GM21825 (cell line): ENCODE measurements around the gene MAML3.

Source experiments
- ATAC-seq: cut with Tn5 transposase; IDR thresholded peaks from one replicate; pipeline ENCODE4 v1.9.1; 2021; ENCODE audit warnings: mild to moderate bottlenecking, moderate library complexity; ENCODE audit not compliant: unreplicated experiment

The MAML3 gene

DNA sequence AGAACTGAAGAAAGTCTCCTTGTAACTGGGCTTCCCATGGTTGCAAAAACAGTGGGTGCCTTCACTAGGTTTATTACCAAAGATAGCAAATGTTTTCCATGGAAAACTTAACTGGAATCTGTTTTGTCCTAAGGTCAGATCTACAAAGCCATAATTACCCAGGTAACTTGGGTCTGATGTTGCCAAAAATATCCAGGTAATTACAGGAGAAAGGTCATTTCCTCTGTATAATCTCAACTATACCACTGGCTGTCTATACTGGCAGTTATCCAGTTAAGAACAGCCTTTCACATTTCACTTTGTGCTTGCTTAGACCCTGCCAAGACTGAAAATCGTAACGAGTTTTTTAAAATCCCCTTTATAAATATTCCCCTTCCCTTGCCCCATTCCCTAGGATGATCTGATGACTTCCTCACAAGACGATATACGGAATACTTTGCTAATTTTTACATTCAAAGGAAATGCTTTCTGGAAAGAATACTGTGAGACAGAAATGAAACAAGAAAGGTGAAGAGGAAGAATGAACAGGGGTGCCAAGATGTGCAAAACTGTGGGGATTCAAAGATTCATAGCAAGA is 105.5 kb downstream of the MAML3 start:
- no peak for ATAC-seq

DNA sequence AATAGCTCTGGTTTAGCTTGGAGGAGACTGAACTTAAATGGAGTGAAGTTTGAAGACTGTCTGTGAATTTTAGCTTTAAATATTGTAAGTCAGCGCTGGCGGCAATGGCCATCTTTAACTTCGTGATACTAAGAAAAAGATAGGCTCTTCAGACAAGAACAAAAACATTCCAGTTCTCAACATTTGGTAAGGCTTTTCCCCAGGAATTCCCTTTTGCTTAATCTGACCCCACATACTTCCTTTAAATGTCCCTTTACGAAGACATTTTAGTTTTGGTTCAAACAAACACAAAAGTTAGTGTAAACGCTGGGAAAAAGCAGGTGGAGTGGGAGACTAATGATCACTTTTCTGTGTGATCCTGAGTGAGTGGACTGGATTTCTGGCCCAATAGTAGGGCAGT is 106.2 kb downstream of the MAML3 start:
- no peak for ATAC-seq

DNA sequence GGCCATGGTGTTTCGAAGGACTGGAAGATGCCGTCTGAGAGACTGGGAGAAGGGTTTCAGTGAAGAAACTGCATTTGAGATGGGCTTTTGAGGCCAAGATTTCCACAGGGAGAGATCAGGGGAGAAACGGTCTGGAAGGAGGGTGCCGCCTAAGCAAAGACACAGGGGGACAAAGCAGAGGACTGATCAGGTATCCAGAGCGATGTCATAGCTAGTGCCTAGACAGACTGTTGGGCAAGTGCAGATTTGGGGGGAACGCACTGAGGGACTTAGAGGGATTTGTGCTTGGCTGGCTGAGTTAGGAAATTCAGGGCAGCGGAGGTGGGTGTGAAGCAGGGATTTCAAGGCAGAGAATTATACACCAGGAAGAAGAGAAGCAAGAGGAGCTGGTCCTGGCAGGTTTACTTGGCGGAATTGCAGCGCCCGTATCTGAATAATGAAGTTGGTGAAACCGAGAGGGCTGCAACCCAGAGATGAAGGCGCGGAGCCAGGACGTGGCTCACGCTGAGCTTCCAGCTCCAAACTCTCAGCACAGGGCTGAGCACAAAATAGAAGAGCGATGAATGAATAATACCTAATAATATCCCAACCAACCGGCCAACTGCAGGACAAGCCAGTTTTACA is 106.9 kb downstream of the MAML3 start:
- ATAC-seq = no peak

DNA sequence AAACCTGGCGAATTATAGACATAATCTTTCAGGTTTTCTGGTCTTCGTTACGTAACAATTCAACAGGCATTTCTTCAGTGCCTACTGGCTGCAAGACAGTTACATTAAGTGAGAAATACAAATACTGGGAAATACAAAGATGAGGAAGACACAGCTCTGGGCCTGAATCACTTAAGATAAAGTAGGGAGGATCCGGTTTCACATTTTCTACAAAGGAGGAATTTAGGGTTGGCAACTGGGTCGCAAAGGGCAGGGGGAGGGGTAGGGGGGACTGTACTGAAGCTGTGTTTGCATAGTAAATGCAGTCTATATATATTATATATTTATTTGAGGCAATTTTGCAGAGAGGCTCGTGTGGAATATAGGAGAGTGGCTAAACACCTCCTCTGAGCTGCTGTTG is 107.4 kb downstream of the MAML3 start:
- ATAC-seq = no peak

DNA sequence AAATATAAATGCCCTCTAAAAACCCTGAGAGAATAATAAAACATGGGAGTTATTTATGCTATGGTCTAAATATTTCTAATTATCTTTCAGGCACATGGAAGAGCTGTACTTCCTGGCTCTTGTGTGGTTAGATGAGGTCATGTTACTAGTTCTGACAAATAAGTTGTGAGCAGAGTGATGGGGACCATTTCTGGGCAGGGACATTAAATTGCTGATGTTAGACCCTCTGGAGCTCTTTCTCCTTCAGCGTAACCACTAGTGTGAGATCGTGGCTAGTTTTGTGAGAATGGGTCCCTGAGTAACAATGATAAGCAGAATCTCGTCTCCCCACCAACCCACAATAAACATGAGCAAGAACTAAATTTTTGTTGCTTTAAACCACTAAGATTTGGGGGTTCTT is 108.0 kb downstream of the MAML3 start:
- ATAC-seq = no peak

DNA sequence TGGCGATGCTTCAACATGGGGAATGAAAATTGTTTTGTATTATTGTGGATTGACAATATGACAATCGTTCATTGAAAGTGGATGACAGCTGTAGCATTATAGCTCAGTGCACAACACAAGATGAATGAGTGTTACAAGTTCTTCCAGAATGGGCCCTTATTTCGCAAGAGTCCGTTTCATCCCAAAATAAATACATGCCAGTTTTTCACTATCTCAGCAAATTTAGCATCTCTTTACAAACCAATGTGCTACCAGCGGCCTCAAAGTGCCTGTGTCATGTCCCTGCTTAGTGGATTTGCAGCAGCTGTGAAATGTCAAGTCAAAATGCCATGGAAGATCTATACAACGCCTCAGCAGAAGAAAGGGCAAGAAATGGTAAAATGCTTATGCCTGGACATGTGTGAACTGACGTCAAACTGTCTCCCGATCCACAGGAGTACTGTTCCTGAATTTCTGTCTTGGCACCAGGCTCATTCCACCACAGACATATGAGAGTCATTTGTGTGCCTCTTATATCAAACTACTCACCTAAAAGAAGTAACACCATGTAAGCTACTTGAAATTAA is 109.6 kb downstream of the MAML3 start:
- no peak for ATAC-seq

DNA sequence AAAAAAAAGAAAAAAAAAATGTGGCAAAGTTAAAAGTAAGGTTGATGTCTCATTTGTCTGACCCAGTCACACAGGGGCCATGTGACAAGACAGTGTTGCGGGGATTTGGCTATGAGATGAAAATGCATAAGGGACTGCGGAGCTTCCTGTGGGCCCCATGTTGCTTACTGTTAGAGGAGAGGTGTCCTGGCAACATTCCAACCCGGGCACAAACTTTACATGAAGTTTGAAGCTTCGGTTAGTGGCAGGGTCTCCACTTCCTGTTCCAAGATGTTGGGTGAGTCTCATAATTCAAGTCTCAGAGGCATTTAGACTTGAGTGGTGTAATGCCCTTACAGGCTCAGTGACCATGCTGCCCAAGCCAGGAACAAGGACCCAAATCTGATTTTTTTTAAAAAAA is 111.3 kb downstream of the MAML3 start:
- no peak for ATAC-seq

DNA sequence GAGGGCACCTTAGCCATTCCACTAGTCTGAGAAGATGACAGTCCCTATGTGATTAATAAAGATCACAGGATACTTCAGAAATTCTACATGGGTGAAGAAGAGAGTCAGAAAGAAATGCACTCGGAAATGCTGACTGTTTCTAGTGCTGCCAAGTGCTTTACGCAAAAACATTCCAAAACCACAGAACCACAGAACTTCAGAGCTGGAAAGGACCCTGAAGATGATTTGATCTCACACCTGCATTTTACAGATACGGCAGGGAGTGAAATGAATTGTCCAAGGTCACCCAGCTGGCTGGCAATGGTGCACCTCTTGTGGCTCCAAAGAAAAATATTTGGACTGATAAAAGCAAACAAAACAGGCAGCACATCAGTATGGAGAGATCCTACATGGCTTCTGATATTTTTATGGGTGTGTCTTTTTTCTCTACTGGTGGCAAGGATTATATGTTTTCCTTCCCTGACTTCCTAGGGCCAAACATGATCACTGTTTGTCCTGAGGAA is 115.9 kb downstream of the MAML3 start:
- no peak for ATAC-seq

DNA sequence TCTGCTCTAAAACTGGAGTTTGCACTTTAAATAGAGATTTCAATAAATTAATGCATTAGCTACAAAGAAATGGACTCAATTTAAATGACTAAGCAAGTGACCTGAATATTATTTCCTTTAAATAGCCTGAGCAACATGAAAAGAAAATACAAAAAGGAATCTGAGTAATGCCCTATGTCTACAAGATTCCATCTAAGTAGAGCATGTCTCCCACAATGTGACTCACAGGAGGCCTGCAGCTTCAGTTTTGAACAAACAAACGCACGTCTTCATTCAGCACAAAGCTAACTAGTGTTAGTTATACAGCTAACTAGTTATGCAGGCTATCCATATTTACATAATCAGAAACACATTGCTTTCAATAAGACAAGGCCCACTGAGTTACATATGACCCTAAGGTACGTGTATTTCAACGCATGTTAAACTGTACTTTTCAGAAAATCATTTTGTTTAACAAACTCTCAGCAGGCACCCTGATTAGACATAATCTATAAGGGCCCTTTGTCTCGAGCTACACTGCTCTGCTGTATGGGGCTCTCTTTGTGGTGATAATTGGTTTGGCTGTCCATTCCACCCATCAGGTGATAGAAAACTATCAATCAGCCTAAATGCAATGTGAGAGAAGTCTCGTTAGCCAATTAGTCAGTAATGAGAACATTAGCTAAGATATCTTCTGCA is 116.5 kb downstream of the MAML3 start:
- no peak for ATAC-seq

DNA sequence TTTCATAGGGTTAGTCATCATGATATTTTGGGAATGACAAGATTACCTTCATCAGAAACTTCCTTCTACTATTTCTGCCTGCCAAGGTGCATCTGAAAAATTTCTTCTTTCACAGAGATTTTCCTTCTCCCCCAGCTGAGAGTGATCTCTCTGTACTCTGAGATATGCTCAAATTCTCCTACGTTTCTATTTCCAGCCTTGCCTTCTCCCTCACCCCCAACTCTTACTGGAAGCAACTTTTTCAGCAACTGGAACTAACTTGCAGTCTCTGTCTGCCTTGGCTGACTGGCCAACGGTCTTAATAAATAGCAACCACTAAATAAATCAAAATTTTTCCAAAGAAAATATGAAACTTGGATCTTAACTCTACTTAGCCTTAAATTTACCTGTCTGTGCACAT is 122.3 kb downstream of the MAML3 start:
- no peak for ATAC-seq

DNA sequence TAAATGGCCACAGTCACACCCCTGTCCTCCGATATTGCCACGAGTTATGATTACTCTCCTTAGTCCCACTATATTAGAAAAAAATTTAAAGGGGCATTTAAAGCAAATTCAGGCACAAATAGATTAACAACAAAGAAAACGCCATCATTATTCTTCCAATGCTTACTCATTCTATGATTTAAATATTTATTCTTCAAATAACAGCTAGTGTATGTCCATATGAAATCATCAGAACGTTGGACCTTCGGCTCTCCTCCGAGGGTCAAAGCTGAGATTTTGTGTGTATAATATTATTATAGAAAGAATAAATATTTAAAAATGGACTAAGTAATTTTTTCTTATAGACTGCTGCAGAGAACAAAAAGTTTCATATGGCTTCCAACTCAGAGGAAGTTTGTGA is 122.9 kb downstream of the MAML3 start:
- ATAC-seq = no peak

DNA sequence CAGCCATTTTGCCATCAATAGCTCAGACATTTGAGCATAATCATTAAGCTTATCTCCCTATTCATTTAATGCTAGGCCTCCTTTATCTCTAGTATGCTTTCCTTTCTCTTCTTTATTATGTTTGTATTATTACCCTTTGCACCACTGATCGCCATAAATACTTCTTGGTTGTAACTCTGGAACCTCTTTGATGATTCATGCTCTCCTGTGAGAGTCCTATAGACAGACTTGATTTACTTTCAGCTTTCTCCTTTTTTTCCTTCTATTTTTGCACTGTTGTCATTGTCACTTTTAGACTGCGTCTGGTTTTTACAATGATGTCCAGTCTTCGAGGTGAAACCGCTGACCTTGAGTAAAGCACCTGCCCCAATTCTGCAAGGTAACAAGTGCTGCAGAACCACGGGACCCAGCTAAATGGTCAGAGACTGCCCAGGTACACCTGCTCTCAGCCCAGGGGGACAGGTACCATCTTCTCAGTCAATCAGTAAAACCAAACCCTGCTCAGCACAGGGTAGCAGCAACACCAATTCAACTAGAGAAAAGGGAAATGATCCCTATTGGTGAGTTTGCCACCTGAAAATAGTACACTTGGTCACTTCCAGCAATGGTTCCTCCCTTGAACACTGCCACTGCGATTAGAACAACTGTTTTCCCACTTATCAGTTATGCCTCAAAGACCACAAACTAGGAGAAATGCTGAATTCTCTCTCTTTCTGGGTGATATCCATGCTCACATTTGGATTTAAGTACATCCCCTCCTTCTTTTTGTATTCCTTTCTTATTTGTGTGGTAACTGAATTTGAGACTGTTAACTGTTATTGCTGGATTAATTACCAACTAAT is 125.1 kb downstream of the MAML3 start:
- ATAC-seq = no peak

DNA sequence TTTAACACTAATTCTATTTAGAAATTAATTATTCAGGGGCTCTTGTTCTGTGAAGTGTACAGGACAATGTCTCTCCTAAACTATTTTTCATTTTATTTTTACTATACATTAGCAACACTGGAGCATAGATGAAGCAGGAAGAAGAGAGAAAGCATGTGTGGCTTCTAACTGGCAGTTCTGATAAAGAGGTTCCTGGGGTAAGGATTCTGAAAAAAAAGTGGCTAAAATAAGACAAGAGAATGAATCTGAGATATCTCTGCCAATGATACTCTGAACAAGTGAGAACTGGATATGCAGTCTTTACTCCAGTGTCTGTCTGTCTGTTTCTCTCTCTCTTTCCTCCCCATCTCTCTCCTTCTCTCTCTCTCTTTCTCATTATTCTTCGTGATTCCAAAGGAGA is 125.9 kb downstream of the MAML3 start:
- no peak for ATAC-seq

DNA sequence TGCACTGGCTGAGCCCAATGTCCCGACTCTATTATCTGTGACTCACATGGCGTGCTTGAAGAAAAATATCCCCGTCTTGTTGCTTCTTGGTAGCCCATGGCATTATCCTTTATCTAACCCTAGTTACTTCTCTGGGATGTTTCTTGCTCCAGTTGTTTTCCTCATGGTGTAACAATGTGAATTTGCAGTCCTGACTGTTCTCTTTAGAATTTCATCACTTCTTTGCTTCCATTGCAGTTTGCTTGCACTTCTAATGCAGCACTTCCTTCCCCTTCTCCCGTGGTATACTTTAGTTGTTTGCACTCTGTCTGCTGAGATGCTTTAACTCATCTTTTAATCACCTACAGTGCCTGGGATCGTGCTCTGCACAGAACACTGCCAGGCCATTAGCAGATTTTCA is 126.9 kb downstream of the MAML3 start:
- ATAC-seq = no peak

DNA sequence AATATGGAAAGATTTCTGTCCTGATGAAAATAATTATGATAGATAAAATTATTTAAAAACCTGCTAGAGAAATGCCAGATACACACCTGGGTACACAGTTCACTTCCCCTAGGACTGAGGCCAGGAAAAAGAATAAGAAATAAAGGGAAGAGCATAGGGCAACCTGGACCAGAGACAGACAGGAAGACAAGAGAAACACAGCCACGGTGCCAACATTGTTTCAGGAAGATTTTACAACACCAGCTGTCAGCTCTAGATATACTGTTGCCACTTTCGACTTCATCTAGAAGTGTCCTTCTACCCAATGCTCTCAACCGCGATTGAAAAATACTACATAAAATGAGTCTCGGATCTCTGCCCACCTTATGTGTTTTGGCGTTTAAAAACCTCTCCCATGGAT is 128.5 kb downstream of the MAML3 start:
- no peak for ATAC-seq

DNA sequence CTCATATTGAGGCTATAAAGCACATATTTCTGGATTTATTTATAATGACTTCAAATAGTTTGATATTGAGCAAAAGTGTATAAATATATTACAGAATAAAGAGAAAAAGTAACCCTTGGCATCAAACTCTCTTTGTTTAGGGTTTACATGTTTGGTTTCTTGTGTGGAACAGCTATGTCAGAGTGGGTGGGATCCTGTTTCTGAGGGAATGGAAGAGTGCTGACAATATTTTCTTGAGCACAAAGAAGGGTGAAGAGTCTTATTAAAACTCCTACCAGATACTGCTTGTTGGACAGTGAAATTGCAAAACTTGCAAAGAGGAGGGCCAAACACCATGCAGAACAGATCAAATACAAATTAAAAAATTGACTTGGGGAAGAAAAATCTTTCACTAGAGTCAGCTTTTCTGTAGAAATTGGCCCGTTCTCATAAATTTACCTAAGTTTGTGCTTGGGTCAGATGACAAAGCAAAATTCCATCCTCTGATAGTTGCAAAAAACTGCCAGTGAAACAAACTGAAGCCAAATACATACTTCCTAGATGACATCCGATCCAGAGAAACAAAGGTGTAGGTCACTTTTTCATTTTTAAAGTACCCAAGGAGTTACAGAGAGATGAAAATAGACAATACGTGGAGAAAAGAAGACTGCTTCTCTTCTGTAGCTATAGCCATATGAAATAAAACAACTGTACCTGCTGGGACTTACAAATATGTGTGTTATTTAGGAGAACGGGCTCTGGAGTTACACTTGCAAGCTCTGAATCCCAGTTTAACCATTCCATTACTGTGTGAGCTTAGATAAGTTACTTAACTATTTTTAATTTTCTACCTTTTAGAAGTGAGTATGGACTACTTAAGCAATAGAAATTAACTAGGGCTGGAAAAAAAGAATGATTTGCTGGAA is 133.3 kb downstream of the MAML3 start:
- ATAC-seq = no peak

DNA sequence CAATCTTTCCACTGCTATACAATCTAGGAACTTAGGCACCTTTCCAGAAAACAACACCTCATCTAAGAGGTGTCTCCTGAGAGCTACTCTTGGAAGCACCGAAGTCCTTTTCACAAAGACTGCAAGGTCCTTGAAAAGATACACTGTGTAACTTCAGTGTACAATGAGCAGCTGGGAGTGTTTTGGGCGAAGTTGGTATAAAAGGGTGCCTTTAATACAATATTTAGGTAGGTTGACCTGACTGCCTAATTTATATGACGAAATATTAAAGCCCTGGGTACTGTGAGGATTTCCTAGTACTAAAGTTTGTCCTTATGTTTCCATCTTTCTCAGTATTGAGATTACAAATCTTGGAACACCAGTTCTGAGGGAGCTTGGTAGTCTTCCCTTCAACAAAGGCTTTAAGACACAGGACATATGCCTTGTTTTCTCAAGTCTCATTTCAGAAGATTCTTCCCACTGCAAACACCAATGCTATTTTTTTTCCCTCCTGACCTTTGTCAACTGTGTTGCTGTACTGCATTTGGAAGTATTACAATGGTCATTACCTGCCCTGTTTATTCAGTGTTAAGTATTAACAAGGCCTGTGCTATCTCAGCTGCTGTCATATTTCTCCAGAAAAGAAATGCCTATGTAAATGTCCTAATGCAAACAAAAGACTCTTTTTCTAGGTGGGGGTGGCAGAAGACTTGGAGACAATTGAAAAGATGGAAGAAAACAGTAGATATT is 134.2 kb downstream of the MAML3 start:
- no peak for ATAC-seq

DNA sequence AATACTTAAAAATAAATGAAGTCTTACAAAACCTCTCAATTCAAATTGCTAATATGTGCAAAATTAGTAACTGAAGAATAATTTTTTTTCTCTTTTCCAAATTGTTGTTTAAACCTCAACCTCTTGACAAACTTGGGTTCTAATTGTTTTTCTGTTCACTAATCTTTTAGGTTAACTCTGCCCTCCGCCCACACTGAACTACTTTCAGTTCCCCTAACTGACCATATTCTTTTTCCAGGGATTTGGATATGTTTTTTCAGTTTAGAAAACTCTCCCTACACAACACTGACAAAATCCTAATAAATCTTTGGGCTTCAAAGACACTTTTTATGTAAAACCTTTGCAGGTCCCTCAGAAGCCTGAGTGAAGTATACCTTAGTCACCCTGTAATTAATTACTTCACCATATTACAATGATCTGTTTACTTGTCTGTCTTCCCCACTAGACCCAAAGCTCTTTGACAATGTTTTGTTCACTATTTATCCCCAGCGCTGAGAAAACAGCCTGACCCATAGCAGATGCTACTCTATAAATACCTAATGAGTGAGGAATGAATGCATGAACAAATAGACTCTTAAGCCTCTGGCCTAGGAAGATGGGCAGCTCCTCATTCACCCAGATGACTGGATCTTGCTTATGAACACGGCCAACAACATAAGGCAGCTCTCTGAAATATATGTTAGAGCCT is 134.9 kb downstream of the MAML3 start:
- ATAC-seq = no peak

DNA sequence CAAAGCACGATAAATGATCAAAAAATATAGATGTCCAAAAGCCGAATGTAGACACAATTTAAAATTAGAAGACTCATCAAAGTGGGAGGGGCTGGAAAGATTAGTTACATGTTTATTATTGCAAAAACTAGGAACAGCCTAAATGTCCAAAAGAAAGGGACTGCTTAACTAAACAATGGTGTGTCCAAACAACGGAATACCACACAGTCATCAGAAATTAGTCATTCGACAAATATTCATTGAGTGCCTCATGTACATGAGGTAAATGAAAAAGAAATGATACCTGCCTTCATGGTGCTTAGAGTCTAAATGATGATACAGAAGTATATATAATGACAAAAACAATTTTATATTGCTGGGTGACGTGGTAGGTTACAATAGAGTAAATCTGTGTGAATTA is 139.7 kb downstream of the MAML3 start:
- no peak for ATAC-seq
